GM12801 (cell line): ENCODE measurements around the gene GET4.

ENCODE experiments used
- CTCF ChIP-seq: IDR thresholded peaks from one replicate; pipeline ENCODE4 v1.5.1; 2011; ENCODE audit warnings: control low read depth; ENCODE audit not compliant: insufficient read length; ENCODE audit errors: extremely low read depth

The GET4 gene

DNA sequence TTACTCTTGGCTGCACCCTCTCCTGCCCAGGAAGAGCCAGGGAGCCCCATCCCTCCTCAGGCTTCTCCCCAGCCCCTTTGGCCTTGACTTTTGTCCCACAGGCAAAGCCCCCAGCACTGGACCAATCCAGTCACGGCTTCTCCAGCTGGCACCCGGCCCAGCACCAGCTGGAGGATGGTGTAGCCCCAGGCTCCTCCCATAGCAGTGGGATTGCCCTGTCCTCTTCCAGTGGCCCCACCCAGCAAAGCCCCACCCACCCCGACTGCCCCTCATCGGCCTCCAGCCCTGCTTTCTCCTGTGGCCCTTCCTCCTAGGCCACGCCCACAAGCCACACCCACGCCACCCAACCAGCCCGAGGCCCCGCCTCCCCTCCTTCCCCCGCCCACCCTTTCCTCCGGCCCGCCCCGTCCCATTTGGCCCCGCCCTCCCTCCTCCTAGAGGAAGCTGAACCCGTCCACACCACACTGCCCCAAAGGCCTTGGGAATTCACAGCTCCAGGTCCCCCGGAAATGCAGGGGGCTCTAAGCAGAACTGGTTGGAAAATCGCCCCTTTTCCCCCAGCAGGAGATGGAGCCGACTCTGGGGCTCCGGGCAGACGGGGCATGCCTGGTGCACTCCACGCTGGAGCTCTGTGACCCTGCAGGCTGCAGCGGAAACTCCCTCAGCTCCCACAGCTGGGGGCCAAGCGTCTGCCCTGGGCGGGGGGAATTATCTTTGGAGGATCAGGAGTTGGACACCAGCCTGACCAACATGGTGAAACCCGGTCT is 25.2 kb downstream of the GET4 start:
- no peak for TF ChIP-seq CTCF

DNA sequence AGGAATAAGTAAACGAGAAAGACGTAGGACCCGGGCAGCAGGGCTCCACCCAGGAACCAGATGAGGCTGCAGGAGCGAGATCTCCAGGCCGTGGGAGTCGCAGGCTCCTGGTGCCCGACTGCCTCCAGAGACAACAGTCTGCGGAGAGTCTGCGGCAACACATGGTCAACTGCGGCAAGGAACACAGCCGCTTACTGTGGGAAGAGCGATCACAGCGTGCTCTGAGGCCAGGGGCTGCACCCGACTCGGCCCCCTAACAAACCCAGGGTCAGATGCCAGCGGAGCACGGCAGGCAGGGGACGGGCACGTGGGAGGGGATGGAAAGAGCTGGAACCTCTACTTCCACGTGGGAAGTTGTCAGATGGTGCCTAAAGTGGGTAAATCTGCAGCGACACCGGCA is 26.6 kb downstream of the GET4 start:
- no peak for TF ChIP-seq CTCF

GRCh38 chr7:903921-904755 is 27.8 kb downstream of the GET4 start:
- no peak for TF ChIP-seq CTCF

DNA sequence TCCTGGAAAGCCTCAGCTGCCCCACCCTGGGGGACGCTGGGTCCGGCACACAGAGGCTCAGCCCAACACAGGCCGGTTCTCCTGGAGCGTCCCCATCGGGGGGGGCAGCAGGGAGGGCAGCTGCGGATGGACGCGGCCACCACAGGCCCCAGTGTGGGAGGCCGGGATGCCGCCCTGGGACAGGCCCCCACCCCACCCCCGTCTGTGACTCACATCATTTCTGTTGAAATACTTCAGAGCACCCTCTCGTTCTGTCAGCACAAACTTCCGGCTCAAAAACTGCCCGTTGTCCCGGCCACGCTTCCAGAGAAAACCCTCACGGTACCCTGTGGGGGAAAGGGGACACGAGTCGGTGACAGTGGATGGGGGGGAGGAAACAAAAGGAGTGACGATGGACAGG is 28.5 kb downstream of the GET4 start:
- TF ChIP-seq CTCF: no peak

GRCh38 chr7:906776-907157 is 30.4 kb downstream of the GET4 start:
- TF ChIP-seq CTCF: no peak

DNA sequence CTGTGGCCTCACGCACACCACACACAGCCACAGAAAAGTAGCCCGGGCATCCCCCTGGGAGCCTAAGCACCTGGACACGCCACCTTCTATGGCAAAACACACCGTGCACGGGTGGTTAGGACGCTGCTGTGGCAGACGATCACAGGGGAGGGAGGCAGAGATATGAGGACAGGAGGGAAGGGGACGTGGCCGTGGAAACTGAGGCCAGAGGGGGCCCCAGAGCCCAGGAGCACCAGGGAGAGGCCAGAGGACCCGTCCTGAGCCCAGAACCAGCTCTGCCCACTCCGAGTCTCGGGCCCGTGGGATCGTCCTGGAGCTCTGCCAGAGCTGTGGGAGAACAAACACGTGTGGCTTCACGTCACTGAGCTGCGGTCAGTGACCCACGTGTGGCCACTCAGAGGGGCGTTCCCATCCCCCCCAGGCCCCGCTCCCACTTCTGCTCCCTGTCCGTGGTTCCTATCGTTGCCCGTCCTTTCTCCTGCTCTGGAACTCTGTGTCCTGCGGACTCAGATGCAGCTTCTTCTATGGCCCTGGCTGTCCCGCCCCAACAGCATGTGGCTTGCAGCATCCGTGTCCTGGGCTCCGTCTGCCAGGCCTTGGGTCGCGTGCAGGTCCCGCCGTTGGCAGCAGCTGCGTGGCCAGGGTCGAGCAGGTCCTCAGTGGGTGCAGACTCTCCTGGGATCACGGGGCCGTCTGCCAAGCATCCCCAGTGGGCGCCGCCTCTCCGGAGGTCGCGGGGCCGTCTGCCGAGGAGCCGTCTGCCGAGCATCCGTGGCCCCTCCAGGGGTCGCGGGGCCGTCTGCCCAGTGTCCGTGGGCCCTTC is 31.0 kb downstream of the GET4 start:
- no peak for TF ChIP-seq CTCF

DNA sequence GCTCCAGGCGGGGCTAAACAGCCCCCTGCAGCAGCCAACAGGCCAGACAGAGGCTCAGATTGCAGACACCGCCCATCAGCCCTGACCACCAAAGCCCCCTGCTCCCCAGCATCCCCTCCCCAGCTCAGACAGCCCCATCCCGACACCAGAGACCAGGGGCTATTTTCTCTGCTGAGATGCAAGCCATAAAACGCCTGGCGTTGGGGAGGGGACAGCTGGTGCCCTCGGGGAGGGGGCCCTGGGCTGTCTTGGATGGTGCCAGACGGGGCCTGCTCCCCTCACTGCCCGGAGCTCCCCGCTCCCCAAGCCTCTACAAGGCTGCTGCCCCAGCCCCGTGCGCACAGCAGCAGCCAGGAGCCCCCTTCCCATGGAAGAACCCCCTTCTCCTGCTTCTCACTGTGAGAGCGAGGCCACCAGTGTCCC is 31.8 kb downstream of the GET4 start:
- TF ChIP-seq CTCF: no peak
